ENCODE measurements around the gene PARVB.
A peak's percentile ranks its signal among the peaks of the same experiment; 100 is the strongest.

Gene PARVB

DNA sequence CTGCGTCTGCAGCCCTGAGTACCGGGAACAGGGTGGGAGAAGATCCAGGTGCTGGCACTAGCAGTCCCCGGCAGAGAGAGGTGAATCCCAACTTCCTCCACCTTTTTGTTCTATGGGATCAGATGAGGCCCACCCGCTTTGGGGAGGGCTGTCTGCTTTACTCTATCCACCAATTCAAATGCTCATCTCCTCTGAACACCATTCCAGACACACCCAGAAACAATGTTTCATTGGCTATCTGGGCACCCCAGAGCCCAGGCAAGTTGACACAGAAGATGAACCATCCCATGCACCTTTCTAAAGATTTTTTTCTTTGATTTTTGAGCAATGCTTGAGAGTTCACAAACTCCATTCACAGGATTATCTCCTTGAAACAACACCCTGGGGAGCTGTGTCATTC lies 78.0 kb downstream of the PARVB start:
- CTCF ChIA-PET: interaction anchor here (0.6 kb wide), 1 partner anchor 55 kb away, joined by 3 read pairs; no protein-coding TSS in a partner anchor
- H3K36me3 ChIP-seq (ENCODE audit: control insufficient read depth in 2 of 2, insufficient read depth in 1 of 2, low read length in 2 of 2): peaks cover 0 to 19% of the 10 kb centered on the region in 2 experiments; a peak in 1 of 3 replicates
- no peaks in the 10 kb centered on the region for H3K9me3 ChIP-seq (ENCODE audit: control insufficient read depth, insufficient read depth, low read depth, low read length)

GRCh38 chr22:44102856-44103255 lies 78.8 kb downstream of the PARVB start:
- H3K36me3 ChIP-seq (ENCODE audit: control insufficient read depth in 2 of 2, insufficient read depth in 1 of 2, low read length in 2 of 2): peaks cover 0 to 19% of the 10 kb centered on the region in 2 experiments; a peak in 1 of 3 replicates
- TF ChIP-seq ZNF544 (tag by site-specific recombination; IDR thresholded peaks at IDR 0.05): no peak
- no peak for TF ChIP-seq ZNF777 (tag by site-specific recombination; IDR thresholded peaks at IDR 0.05; ENCODE audit: borderline replicate concordance)
- TF ChIP-seq ZNF48 (tag by site-specific recombination; IDR thresholded peaks at IDR 0.05): no peak
- no peak for TF ChIP-seq ZNF670 (tag by site-specific recombination; IDR thresholded peaks at IDR 0.05; ENCODE audit: low read depth)
- no peak for TF ChIP-seq ZNF768 (tag by site-specific recombination; IDR thresholded peaks at IDR 0.05)
- no peak for TF ChIP-seq ZNF501 (tag by site-specific recombination; IDR thresholded peaks at IDR 0.05)
- no peak for TF ChIP-seq ZNF132 (tag by site-specific recombination; IDR thresholded peaks at IDR 0.05; ENCODE audit: borderline replicate concordance)
- no peak for TF ChIP-seq ZSCAN30 (tag by site-specific recombination; IDR thresholded peaks at IDR 0.05)
- TF ChIP-seq ZNF175 (tag by site-specific recombination; IDR thresholded peaks at IDR 0.05): no peak
- TF ChIP-seq, protein P1, sequence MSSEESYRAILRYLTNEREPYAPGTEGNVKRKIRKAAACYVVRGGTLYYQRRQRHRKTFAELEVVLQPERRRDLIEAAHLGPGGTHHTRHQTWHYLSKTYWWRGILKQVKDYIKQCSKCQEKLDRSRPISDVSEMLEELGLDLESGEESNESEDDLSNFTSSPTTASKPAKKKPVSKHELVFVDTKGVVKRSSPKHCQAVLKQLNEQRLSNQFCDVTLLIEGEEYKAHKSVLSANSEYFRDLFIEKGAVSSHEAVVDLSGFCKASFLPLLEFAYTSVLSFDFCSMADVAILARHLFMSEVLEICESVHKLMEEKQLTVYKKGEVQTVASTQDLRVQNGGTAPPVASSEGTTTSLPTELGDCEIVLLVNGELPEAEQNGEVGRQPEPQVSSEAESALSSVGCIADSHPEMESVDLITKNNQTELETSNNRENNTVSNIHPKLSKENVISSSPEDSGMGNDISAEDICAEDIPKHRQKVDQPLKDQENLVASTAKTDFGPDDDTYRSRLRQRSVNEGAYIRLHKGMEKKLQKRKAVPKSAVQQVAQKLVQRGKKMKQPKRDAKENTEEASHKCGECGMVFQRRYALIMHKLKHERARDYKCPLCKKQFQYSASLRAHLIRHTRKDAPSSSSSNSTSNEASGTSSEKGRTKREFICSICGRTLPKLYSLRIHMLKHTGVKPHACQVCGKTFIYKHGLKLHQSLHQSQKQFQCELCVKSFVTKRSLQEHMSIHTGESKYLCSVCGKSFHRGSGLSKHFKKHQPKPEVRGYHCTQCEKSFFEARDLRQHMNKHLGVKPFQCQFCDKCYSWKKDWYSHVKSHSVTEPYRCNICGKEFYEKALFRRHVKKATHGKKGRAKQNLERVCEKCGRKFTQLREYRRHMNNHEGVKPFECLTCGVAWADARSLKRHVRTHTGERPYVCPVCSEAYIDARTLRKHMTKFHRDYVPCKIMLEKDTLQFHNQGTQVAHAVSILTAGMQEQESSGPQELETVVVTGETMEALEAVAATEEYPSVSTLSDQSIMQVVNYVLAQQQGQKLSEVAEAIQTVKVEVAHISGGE (tag by site-specific recombination; conservative IDR thresholded peaks at IDR 0.05; ENCODE audit: low read depth): no peak
- no peak for TF ChIP-seq YY1 (tag by site-specific recombination; IDR thresholded peaks at IDR 0.05)
- no peak for TF ChIP-seq OVOL3 (tag by site-specific recombination; IDR thresholded peaks at IDR 0.05)
- no peak for TF ChIP-seq ZNF157 (tag by site-specific recombination; IDR thresholded peaks at IDR 0.05)
- no peak for TF ChIP-seq ZNF292 (tag by site-specific recombination; IDR thresholded peaks at IDR 0.05; ENCODE audit: borderline replicate concordance, low read depth)
- POLR2A ChIA-PET: no interaction called here
- H3K4me1 ChIP-seq (ENCODE audit: control insufficient read depth, insufficient read depth, low read length): no peaks in the 10 kb centered on the region
- H3K9me3 ChIP-seq (ENCODE audit: control insufficient read depth, insufficient read depth, low read depth, low read length): no peaks in the 10 kb centered on the region
- CTCF ChIA-PET: interaction anchor here (0.6 kb wide), 2 partner anchors 54 to 176 kb away, joined by 3 read pairs; no protein-coding TSS in a partner anchor
- no peak overlapping the region for H3K27ac ChIP-seq (ENCODE audit: extremely low read depth, low read depth, low read length)
- no peak overlapping the region for H3K4me3 ChIP-seq (ENCODE audit: low read depth, low read length)

More for the DNA sequence above, 78.0 kb downstream of the PARVB start:
- TF ChIP-seq KLF16 (tag by site-specific recombination; IDR thresholded peaks at IDR 0.05) (no peak), ZNF416 (tag by site-specific recombination; IDR thresholded peaks at IDR 0.05) (peak; percentile 82; the same call in 1 of the 2 replicates)
- H3K4me3 ChIP-seq (ENCODE audit: low read depth, low read length): no peak overlapping the region
- POLR2A ChIA-PET: no interaction called here
- H3K4me1 ChIP-seq (ENCODE audit: control insufficient read depth, insufficient read depth, low read length): no peaks in the 10 kb centered on the region
- H3K27ac ChIP-seq (ENCODE audit: extremely low read depth, low read depth, low read length): no peak overlapping the region

GRCh38 chr22:44103735-44104480 lies 79.8 kb downstream of the PARVB start:
- peaks cover 0 to 19% of the 10 kb centered on the region in 2 experiments; a peak in 1 of 3 replicates for H3K36me3 ChIP-seq (ENCODE audit: control insufficient read depth in 2 of 2, insufficient read depth in 1 of 2, low read length in 2 of 2)
- no peak overlapping the region for H3K4me3 ChIP-seq (ENCODE audit: low read depth, low read length)
- ChIA-PET POLR2A (no interaction called here), CTCF (interaction anchor here (0.7 kb wide), 1 partner anchor 915 kb away, joined by 4 read pairs; no protein-coding TSS in a partner anchor)
- no peaks in the 10 kb centered on the region for H3K9me3 ChIP-seq (ENCODE audit: control insufficient read depth, insufficient read depth, low read depth, low read length)
- no peaks in the 10 kb centered on the region for H3K4me1 ChIP-seq (ENCODE audit: control insufficient read depth, insufficient read depth, low read length)
- H3K27ac ChIP-seq (ENCODE audit: extremely low read depth, low read depth, low read length): no peak overlapping the region
- TF ChIP-seq ZNF112 (tag by site-specific recombination; IDR thresholded peaks at IDR 0.05) (no peak), ZNF426 (tag by site-specific recombination; IDR thresholded peaks at IDR 0.05) (no peak), SP3 (tag by site-specific recombination; IDR thresholded peaks at IDR 0.05) (no peak), EGR2 (tag by site-specific recombination; IDR thresholded peaks at IDR 0.05; ENCODE audit: low read depth) (no peak), ZNF701 (tag by site-specific recombination; IDR thresholded peaks at IDR 0.05) (no peak), ZNF404 (tag by site-specific recombination; IDR thresholded peaks at IDR 0.05) (no peak), TCF7L2 (IDR thresholded peaks at IDR 0.05; ENCODE audit: borderline replicate concordance, low read depth, low read length) (no peak), ZNF514 (tag by site-specific recombination; IDR thresholded peaks at IDR 0.05) (no peak), ZNF157 (tag by site-specific recombination; IDR thresholded peaks at IDR 0.05) (no peak)
- TF ChIP-seq, protein P2, sequence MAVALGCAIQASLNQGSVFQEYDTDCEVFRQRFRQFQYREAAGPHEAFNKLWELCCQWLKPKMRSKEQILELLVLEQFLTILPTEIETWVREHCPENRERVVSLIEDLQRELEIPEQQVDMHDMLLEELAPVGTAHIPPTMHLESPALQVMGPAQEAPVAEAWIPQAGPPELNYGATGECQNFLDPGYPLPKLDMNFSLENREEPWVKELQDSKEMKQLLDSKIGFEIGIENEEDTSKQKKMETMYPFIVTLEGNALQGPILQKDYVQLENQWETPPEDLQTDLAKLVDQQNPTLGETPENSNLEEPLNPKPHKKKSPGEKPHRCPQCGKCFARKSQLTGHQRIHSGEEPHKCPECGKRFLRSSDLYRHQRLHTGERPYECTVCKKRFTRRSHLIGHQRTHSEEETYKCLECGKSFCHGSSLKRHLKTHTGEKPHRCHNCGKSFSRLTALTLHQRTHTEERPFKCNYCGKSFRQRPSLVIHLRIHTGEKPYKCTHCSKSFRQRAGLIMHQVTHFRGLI (tag by site-specific recombination; IDR thresholded peaks at IDR 0.05): no peak

All from HEK293 (cell line).